Esophagus muscularis mucosa (tissue), 4 donors: Measurements from ENCODE around the gene CDK5R2. TPM values are rescaled to one million over a fixed set of nuclear protein-coding genes. Genes with fewer than 3 reads are reported as not detected.

ENCODE experiments used
- DNase-seq: peaks from one replicate; pipeline ENCODE4 v3.0.0-alpha.2; 2017; ENCODE audit errors: extremely low spot score
- H3K27ac ChIP-seq, 4 donors: fragments of 200-600 bp; sonication (generic); replicated peaks in 1 of 4; 1 replicate in 3 of 4; 2 replicates in 1 of 4; pipeline ENCODE4 v1.5.1; 2016 to 2019; ENCODE audit warnings: mild to moderate bottlenecking in 1 of 4
- H3K27me3 ChIP-seq, 4 donors: fragments of 200-600 bp; sonication (generic); one replicate each; pipeline versions ENCODE4 v1.5.1 to v1.6.0; 2016 to 2019
- H3K36me3 ChIP-seq, 4 donors: fragments of 200-600 bp; sonication (generic); one replicate each; pipeline ENCODE4 v1.5.1; 2016 to 2019
- H3K4me1 ChIP-seq, 4 donors: fragments of 200-600 bp; sonication (generic); one replicate each; pipeline ENCODE4 v1.5.1; 2016 to 2019
- H3K4me3 ChIP-seq, 4 donors: fragments of 200-600 bp; sonication (generic); 1 replicate in 2 of 4; 2 replicates in 2 of 4; pipeline ENCODE4 v1.5.1; 2016 to 2019; ENCODE audit warnings: mild to moderate bottlenecking in 4 of 4, moderate library complexity in 1 of 4
- H3K9me3 ChIP-seq, 4 donors: fragments of 200-600 bp; sonication (generic); 1 replicate in 3 of 4; 2 replicates in 1 of 4; pipeline ENCODE4 v1.5.1; 2016 to 2019
- EP300 ChIP-seq: sonication (generic); formaldehyde crosslinking; IDR thresholded peaks from one replicate; pipeline ENCODE4 v1.6.1; 2017; ENCODE audit warnings: antibody characterized with exemption
- POLR2A ChIP-seq: fragments of 450-650 bp; IDR thresholded peaks from one replicate; pipeline ENCODE4 v1.6.1; 2017; ENCODE audit warnings: antibody characterized with exemption, moderate library complexity, mild to moderate bottlenecking, low read depth
- POLR2AphosphoS5 ChIP-seq, 2 donors: sonication (generic); formaldehyde crosslinking; IDR thresholded peaks; one replicate each; pipeline ENCODE4 v1.6.1; 2017; ENCODE audit warnings: antibody characterized with exemption in 2 of 2
- WGBS: methylation state at CpG from one replicate; pipeline ENCODE4 v1.1.5; 2018; 5-methylcytosine and 5-hydroxymethylcytosine counted together
- intact Hi-C: fragments of 100-400 bp; cut with DNase I; formaldehyde crosslinking; loops from one replicate; pipeline ENCODE4 v1.15.1; 2023
- total RNA-seq, 4 donors: library from RNA; depleted of rRNA; stranded (reverse); fragments of >200 nt; gene quantifications; one replicate each; pipeline versions ENCODE4 v1.1.0 to v1.2.1, GENCODE V29; 2016
- TF ChIP-seq, protein P1 (sequence below), 3 experiments: fragments of 200-600 bp in 2 of 3; fragments of 450-650 bp in 1 of 3; sonication (generic) in 2 of 3; IDR thresholded peaks; one replicate each; pipeline ENCODE4 v1.5.1; 2017 to 2019; ENCODE audit warnings: antibody characterized with exemption in 3 of 3, mild to moderate bottlenecking in 2 of 3, moderate library complexity in 1 of 3

CDK5R2 gene
- total RNA-seq, 4 donors from 2014 or later: under 0.01 to 0.52 (median 0.33) TPM; not detected in 1

DNA sequence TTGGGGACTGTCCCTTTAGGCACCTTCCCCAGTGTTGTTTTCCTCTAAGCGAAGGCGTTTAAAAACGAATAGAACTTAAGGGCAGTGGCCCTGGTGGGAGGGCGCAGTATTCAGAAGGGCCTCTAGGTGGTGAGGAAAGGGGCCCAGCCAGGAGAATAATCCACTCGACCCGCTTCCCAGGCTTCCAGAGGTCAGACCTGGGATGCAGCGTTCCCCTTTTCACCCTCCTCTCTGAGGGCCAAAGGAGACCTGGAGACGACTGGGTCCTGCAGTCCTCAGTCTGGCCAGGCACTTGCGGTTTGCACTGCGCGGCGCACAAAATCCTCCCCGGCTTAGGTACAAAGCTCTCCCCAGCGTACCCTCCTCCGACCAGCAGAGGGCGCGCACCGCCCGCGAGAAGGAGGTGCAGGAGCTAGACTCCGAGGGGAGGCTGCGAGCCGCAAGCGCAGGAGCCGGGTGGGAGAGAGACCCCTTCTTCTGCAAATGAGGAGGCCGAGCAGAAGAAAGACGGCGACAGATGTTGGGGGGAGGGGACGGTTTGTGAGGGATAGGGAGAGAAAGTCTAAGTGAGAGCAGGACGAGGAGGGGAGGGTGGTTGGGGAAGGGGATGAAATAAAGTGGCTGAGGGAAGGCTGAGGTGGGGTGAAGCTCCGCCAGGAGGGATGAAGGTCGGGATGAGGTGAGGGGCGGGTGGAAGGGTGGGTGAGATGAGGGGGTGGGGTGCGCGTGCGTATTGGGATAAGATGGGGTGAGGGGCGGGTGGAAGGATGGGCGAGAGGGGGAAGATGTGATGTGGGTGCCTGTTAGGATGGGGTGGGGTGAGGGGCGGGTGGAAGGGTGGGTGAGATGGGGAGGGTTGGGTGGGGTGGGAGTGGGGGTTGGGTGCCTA is 20.6 kb downstream of the CDK5R2 start:
- intact Hi-C loops: no loop called here
- WGBS: 2% methylated on average over 34 of the region's 39 CpGs
- peaks cover 0 to 98% (median 59%) of the 10 kb centered on the region in 4 donors for H3K27me3 ChIP-seq
- peak overlapping the region; percentile 18 to 45 (median 26) for H3K4me3 ChIP-seq
- H3K9me3 ChIP-seq: no peaks in the 10 kb centered on the region
- no peak for DNase-seq
- no peaks in the 10 kb centered on the region for H3K36me3 ChIP-seq
- TF ChIP-seq EP300 (no peak), POLR2A (no peak), POLR2AphosphoS5 (IDR thresholded peaks at IDR 0.05) (no peak)
- TF ChIP-seq, protein P1, sequence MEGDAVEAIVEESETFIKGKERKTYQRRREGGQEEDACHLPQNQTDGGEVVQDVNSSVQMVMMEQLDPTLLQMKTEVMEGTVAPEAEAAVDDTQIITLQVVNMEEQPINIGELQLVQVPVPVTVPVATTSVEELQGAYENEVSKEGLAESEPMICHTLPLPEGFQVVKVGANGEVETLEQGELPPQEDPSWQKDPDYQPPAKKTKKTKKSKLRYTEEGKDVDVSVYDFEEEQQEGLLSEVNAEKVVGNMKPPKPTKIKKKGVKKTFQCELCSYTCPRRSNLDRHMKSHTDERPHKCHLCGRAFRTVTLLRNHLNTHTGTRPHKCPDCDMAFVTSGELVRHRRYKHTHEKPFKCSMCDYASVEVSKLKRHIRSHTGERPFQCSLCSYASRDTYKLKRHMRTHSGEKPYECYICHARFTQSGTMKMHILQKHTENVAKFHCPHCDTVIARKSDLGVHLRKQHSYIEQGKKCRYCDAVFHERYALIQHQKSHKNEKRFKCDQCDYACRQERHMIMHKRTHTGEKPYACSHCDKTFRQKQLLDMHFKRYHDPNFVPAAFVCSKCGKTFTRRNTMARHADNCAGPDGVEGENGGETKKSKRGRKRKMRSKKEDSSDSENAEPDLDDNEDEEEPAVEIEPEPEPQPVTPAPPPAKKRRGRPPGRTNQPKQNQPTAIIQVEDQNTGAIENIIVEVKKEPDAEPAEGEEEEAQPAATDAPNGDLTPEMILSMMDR (IDR thresholded peaks at IDR 0.05): peak; percentile 74 to 90 (median 89)
- H3K27ac ChIP-seq: no peak overlapping the region
- peaks cover 37 to 50% (median 48%) of the 10 kb centered on the region in 4 donors for H3K4me1 ChIP-seq

DNA sequence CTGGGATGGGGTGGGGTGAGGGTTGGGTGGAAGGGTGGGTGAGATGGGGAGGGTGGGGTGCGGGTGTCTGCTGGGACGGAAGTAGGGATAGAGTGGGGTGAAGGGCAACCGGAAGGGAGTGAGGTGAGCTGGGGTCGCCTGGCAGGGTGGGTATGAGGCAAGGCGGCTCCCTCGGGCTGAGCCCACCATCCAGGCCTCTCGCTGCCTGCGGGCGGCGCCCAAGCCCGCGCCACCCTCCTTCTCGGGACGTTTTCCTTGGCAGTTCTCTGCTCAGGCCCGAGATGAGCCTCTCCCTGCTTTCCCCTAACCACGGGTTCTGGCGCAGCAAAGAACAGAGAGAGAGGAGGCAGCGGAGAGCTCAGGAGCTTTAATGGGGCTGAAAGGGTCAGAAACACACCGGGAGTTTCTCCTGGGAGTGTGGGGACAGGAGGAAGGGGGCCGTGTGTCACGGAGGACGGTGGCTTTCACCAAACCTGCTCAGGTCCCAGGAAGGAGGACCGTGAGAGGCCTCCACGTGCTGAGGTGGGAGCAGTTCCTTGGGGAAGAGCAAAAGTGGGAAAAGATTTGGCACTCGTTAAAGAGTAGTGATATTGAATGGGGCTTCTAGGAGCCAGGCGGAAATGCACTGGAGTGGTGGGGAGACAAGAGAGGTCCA is 21.4 kb downstream of the CDK5R2 start:
- no peak overlapping the region for H3K27ac ChIP-seq
- 8% methylated on average over 22 of the region's 26 CpGs for WGBS
- peak overlapping the region in 3 of 4 donors; percentile 40 to 52 (median 42) for H3K4me3 ChIP-seq
- intact Hi-C loops: no loop called here
- no peak for TF ChIP-seq POLR2A
- no peak for TF ChIP-seq POLR2AphosphoS5 (IDR thresholded peaks at IDR 0.05)
- no peak for TF ChIP-seq EP300
- TF ChIP-seq, protein P1 (IDR thresholded peaks at IDR 0.05): no peak
- no peaks in the 10 kb centered on the region for H3K36me3 ChIP-seq
- no peak for DNase-seq
- peaks cover 42 to 57% (median 55%) of the 10 kb centered on the region in 4 donors for H3K4me1 ChIP-seq
- peaks cover 0 to 98% (median 66%) of the 10 kb centered on the region in 4 donors for H3K27me3 ChIP-seq
- no peaks in the 10 kb centered on the region for H3K9me3 ChIP-seq

DNA sequence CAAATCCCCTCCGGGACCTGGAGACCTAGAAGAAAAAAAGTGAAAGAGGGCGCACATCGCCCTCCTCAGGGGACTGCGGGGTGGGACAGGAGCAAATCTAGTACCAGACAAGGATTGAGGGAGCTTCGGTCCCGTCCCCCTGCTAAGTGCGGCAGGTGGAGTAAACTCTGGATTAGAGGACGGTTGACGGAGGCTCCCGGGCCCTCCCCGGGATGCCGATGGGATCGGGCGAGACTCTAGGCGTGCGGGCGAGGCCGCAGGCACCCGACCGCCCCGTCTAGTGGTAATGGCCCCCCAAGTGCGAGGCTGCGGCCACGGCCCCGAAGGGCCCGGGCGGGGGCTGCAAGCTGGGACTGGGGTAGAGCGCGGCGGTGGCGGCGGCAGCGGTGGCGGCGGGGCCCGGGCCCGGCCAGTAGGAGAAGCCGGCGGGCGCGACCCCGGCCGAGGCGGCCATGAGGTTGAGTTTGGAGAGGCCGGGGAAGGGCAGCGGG is 22.0 kb downstream of the CDK5R2 start:
- no peak for DNase-seq
- H3K4me1 ChIP-seq: peaks cover 42 to 59% (median 55%) of the 10 kb centered on the region in 4 donors
- H3K4me3 ChIP-seq: peak overlapping the region; percentile 40 to 52 (median 42)
- peaks cover 0 to 98% (median 68%) of the 10 kb centered on the region in 4 donors for H3K27me3 ChIP-seq
- TF ChIP-seq POLR2A (no peak), POLR2AphosphoS5 (IDR thresholded peaks at IDR 0.05) (no peak), EP300 (no peak)
- TF ChIP-seq, protein P1 (IDR thresholded peaks at IDR 0.05): no peak
- H3K36me3 ChIP-seq: no peaks in the 10 kb centered on the region
- 6% methylated on average over 14 of the region's 46 CpGs for WGBS
- intact Hi-C loops: no loop called here
- H3K9me3 ChIP-seq: no peaks in the 10 kb centered on the region
- no peak overlapping the region for H3K27ac ChIP-seq

DNA sequence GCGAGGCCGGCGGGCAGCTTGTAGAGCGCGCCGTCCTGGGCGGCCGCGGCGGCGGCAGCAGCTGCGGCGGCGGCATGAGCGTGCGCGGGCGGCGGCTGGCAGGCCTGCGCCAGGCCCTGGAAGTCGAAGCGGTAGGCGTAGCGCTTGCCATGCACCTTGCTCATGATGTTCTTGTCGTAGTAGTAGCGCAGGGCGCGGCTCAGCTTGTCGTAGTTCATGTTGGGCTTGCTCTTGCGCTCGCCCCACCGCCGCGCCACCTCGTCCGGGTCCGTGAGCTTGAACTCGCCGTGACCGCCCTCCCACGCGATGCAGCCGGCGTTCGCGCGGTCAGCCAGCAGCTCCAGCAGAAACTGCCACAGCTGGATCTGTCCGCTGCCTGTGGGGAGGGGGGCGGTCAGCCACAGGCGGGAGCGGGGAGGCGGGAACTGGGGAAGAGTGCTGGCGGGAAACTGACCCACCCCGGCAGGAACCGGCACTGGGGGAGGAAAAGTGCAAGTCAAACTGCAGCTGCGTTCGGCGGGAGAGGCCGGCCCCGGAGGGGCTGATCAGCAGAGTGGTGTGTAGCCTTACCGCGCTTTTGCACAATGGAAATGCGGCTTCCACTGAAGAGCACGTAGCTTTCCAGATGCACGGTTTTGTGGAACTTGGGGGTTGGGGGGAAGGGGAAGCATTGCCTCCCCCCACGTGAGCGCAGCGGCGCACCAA is 22.6 kb downstream of the CDK5R2 start:
- peaks cover 0 to 98% (median 74%) of the 10 kb centered on the region in 4 donors for H3K27me3 ChIP-seq
- H3K27ac ChIP-seq: no peak overlapping the region
- H3K4me3 ChIP-seq: peak overlapping the region; percentile 40 to 52 (median 42)
- WGBS: 1% methylated on average over 57 of the region's 69 CpGs
- H3K36me3 ChIP-seq: no peaks in the 10 kb centered on the region
- DNase-seq: no peak
- no peaks in the 10 kb centered on the region for H3K9me3 ChIP-seq
- intact Hi-C loops: no loop called here
- TF ChIP-seq, protein P1 (IDR thresholded peaks at IDR 0.05): no peak
- TF ChIP-seq POLR2A (no peak), POLR2AphosphoS5 (IDR thresholded peaks at IDR 0.05) (no peak), EP300 (no peak)
- peaks cover 42 to 59% (median 55%) of the 10 kb centered on the region in 4 donors for H3K4me1 ChIP-seq
